Caco-2 (cell line): Measurements from ENCODE around the gene GALNT15. TPM values are rescaled to one million over a fixed set of nuclear protein-coding genes. Genes with fewer than 3 reads are reported as not detected.

Experiments
- BruUV-seq: library from RNA; stranded (reverse); fragments of 400-500 nt; replicated peaks from 2 replicates; lab custom pipeline; 2021; lab: Mats Ljungman, UMichigan
- CTCF ChIA-PET: fragments of 300-600 bp; sonication (Branson Sonifier 250); formaldehyde crosslinking; loops from one replicate; lab custom pipeline; 2022; ENCODE audit warnings: antibody characterized with exemption; lab: Charles Lee
- POLR2A ChIA-PET: fragments of 300-600 bp; sonication (Branson Sonifier 250); formaldehyde crosslinking; loops from one replicate; lab custom pipeline; 2022; ENCODE audit warnings: antibody characterized with exemption; lab: Charles Lee
- DNase-seq, 2 experiments: peaks; one replicate each; pipeline versions ENCODE4 v3.0.0 to v3.0.0-alpha.2; 2020 to 2022
- H3K27me3 ChIP-seq: replicated peaks from 2 replicates; pipeline ENCODE4 v1.6.0; 2011; ENCODE audit warnings: low read length; ENCODE audit not compliant: control insufficient read depth, insufficient read depth
- H3K36me3 ChIP-seq: 2 replicates; pipeline ENCODE4 v1.5.1; 2011; ENCODE audit warnings: low read length; ENCODE audit not compliant: control insufficient read depth, insufficient read depth
- H3K4me1 ChIP-seq: fragments of 250-450 bp; sonication (Bioruptor Pico); 2 replicates; pipeline ENCODE4 v1.5.1; 2020; ENCODE audit warnings: mild to moderate bottlenecking
- H3K4me3 ChIP-seq: 2 replicates; pipeline ENCODE4 v1.5.1; 2011; ENCODE audit warnings: low read depth, mild to moderate bottlenecking, control low read depth, low read length
- H3K9me3 ChIP-seq: fragments of 250-450 bp; sonication (Bioruptor Pico); 2 replicates; pipeline ENCODE4 v1.5.1; 2020; ENCODE audit warnings: mild to moderate bottlenecking, moderate library complexity
- H3K27ac Mint-ChIP-seq: one replicate; pipeline ENCODE4 v1.8.0; 2022; ENCODE audit warnings: mixed read lengths; ENCODE audit not compliant: unreplicated experiment
- H3K27me3 Mint-ChIP-seq: one replicate; pipeline ENCODE4 v1.8.0; 2022; ENCODE audit warnings: mixed read lengths; ENCODE audit not compliant: insufficient read depth, unreplicated experiment
- H3K36me3 Mint-ChIP-seq: one replicate; pipeline ENCODE4 v1.8.0; 2022; ENCODE audit warnings: mild to moderate bottlenecking, mixed read lengths; ENCODE audit not compliant: insufficient read depth, unreplicated experiment
- H3K4me1 Mint-ChIP-seq: one replicate; pipeline ENCODE4 v1.8.0; 2022; ENCODE audit warnings: low read depth, mixed read lengths; ENCODE audit not compliant: unreplicated experiment
- H3K4me3 Mint-ChIP-seq: one replicate; pipeline ENCODE4 v1.8.0; 2022; ENCODE audit warnings: mild to moderate bottlenecking, moderate library complexity, mixed read lengths; ENCODE audit not compliant: unreplicated experiment
- H3K9me3 Mint-ChIP-seq: one replicate; pipeline ENCODE4 v1.8.0; 2022; ENCODE audit warnings: mixed read lengths; ENCODE audit not compliant: unreplicated experiment
- CTCF ChIP-seq, 2 experiments: fragments of 200-600 bp in 1 of 2; IDR thresholded peaks; 1 replicate in 1 of 2; 2 replicates in 1 of 2; pipeline versions ENCODE4 v1.5.1 to v1.8.0; 2011 to 2022; ENCODE audit warnings: antibody characterized with exemption in 1 of 2, control low read depth in 1 of 2, inconsistent platforms in 1 of 2, low read depth in 1 of 2, low read length in 1 of 2, mild to moderate bottlenecking in 1 of 2, moderate library complexity in 1 of 2; ENCODE audit not compliant: insufficient read depth in 1 of 2, severe bottlenecking in 1 of 2, unreplicated experiment in 1 of 2
- intact Hi-C: fragments of 100-400 bp; cut with micrococcal nuclease; formaldehyde crosslinking; loops from one replicate; pipeline ENCODE4 v1.10.0; 2022; ENCODE audit not compliant: unreplicated experiment
- total RNA-seq: library from RNA; stranded (reverse); gene quantifications from 2 replicates; pipeline ENCODE4 v1.2.3, GENCODE V29; 2022

The GALNT15 gene
- total RNA-seq, 1 experiment from 2014 or later = not detected

- POLR2A ChIA-PET = interaction anchor here (0.6 kb wide), 1 partner anchor 156 kb away, joined by 7 read pairs; no protein-coding TSS in a partner anchor
- CTCF ChIA-PET = no interaction called here
- Histone ChIP-seq H3K27me3 (no peaks in the 10 kb centered on the region; the same call in none of the 2 replicates), H3K4me1 (no peaks in the 10 kb centered on the region), H3K9me3 (no peaks in the 10 kb centered on the region), H3K36me3 (no peaks in the 10 kb centered on the region), H3K4me3 (no peak overlapping the region)
- no peak for DNase-seq
- no TSS peak for BruUV-seq
- Mint-ChIP-seq H3K4me3 (no peak overlapping the region), H3K4me1 (no peaks in the 10 kb centered on the region), H3K27me3 (peaks cover 3% of the 10 kb centered on the region), H3K9me3 (no peaks in the 10 kb centered on the region), H3K36me3 (no peaks in the 10 kb centered on the region), H3K27ac (no peak overlapping the region)
- TF ChIP-seq CTCF (IDR thresholded peaks at IDR 0.05; ENCODE audit: insufficient read depth in 1 of 2, low read depth in 1 of 2, low read length in 1 of 2, severe bottlenecking in 1 of 2, unreplicated experiment in 1 of 2) = no peak
- intact Hi-C loops = no loop called here
Measured at GRCh38 chr3:16216373-16216935, 42.0 kb downstream of the GALNT15 start.

DNA sequence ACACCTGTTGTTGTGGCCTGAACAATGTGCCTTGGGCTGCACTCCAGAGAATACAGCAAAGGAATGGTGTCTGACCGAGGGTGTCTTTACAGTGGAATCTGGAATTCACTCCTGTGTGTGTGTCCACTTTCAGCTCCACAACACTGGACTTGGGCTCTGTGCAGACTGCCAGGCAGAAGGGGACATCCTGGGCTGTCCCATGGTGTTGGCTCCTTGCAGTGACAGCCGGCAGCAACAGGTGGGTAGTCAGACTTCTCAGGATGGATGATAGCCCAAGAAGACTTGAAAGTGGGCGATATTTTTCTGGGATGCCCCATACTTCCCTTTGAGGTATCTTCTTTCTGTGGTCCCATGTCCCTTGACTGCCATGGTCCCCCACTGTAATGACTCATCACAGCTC is 45.3 kb downstream of the GALNT15 start:
- ChIA-PET CTCF (no interaction called here), POLR2A (no interaction called here)
- no peak overlapping the region for H3K4me3 Mint-ChIP-seq
- no peak for TF ChIP-seq CTCF (IDR thresholded peaks at IDR 0.05; ENCODE audit: insufficient read depth in 1 of 2, low read depth in 1 of 2, low read length in 1 of 2, severe bottlenecking in 1 of 2, unreplicated experiment in 1 of 2)
- Histone ChIP-seq H3K36me3 (no peaks in the 10 kb centered on the region), H3K27me3 (no peaks in the 10 kb centered on the region; the same call in 1 of the 2 replicates), H3K9me3 (no peaks in the 10 kb centered on the region), H3K4me1 (no peaks in the 10 kb centered on the region), H3K4me3 (no peak overlapping the region)
- no peak for DNase-seq
- H3K9me3 Mint-ChIP-seq = no peaks in the 10 kb centered on the region
- intact Hi-C loops = no loop called here
- no TSS peak for BruUV-seq
- no peaks in the 10 kb centered on the region for H3K4me1 Mint-ChIP-seq
- H3K36me3 Mint-ChIP-seq = no peaks in the 10 kb centered on the region
- H3K27me3 Mint-ChIP-seq = no peaks in the 10 kb centered on the region
- H3K27ac Mint-ChIP-seq = no peak overlapping the region

- no TSS peak for BruUV-seq
- Histone ChIP-seq H3K4me1 (no peaks in the 10 kb centered on the region), H3K27me3 (no peaks in the 10 kb centered on the region; the same call in 1 of the 2 replicates), H3K9me3 (no peaks in the 10 kb centered on the region), H3K36me3 (no peaks in the 10 kb centered on the region), H3K4me3 (no peak overlapping the region)
- Mint-ChIP-seq H3K36me3 (no peaks in the 10 kb centered on the region), H3K27ac (no peak overlapping the region), H3K4me1 (no peaks in the 10 kb centered on the region), H3K9me3 (no peaks in the 10 kb centered on the region), H3K4me3 (no peak overlapping the region), H3K27me3 (no peaks in the 10 kb centered on the region)
- no peak for TF ChIP-seq CTCF (IDR thresholded peaks at IDR 0.05; ENCODE audit: insufficient read depth in 1 of 2, low read depth in 1 of 2, low read length in 1 of 2, severe bottlenecking in 1 of 2, unreplicated experiment in 1 of 2)
- ChIA-PET POLR2A (no interaction called here), CTCF (no interaction called here)
- intact Hi-C loops = no loop called here
- no peak for DNase-seq
Measured at GRCh38 chr3:16221990-16222389, 47.5 kb downstream of the GALNT15 start.
